ENCODE measurements around the gene ZGPAT. TPM values are rescaled to one million over a fixed set of nuclear protein-coding genes. Genes with fewer than 3 reads are reported as not detected.

Gene ZGPAT
- total and polyA plus RNA-seq, 2 of the 13 experiments (the other 11 are each of a cell fraction or from before 2014, with no cell fraction given), result 23.0 to 41.9 TPM

DNA sequence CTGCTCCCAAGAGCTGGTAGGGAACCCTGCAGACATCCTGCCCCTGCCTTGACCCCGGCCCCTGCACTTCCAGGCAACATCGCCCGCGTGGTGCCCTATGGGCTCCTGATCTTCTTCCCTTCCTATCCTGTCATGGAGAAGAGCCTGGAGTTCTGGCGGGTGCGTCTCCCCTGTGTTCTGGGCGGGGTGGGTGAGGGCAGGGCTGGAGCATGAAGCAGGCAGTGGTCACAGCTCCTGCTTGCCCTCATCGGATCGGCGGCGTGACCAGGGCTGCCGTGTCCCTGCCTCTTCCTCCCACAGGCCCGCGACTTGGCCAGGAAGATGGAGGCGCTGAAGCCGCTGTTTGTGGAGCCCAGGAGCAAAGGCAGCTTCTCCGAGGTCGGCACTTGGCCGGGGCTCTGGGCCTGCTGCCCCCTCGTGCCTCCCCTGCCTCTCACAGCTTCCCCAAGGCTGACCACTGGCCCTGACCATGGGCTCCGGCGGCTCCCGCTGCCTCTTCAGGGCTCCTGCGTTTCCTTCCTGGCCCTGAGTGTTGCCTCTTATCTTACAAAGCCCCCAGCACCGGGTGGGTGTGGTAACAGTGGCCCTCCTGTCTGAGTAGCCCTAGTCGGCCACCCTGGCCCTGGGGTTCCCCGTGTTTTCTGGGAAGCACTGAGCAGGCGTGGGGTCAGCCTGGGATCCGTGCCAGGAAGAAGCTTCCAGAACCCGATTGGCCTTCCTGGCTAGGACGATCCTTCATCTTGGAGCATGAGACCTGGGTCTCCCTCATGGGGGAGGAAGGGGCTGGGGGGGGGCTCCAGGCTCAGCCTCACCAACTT lies 19.4 kb upstream of the ZGPAT start (continued):
- TF ChIP-seq, protein P1, sequence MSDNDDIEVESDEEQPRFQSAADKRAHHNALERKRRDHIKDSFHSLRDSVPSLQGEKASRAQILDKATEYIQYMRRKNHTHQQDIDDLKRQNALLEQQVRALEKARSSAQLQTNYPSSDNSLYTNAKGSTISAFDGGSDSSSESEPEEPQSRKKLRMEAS (IDR thresholded peaks at IDR 0.05), result no peak
- TF ChIP-seq ZSCAN30 (CRISPR knock-in tag; IDR thresholded peaks at IDR 0.05) (no peak), ZNF224 (CRISPR knock-in tag; IDR thresholded peaks at IDR 0.05) (no peak), PCBP2 (optimal IDR thresholded peaks at IDR 0.05; ENCODE audit: low read depth, low read length, poor library complexity, severe bottlenecking) (no peak)
- TF ChIP-seq, protein P2, sequence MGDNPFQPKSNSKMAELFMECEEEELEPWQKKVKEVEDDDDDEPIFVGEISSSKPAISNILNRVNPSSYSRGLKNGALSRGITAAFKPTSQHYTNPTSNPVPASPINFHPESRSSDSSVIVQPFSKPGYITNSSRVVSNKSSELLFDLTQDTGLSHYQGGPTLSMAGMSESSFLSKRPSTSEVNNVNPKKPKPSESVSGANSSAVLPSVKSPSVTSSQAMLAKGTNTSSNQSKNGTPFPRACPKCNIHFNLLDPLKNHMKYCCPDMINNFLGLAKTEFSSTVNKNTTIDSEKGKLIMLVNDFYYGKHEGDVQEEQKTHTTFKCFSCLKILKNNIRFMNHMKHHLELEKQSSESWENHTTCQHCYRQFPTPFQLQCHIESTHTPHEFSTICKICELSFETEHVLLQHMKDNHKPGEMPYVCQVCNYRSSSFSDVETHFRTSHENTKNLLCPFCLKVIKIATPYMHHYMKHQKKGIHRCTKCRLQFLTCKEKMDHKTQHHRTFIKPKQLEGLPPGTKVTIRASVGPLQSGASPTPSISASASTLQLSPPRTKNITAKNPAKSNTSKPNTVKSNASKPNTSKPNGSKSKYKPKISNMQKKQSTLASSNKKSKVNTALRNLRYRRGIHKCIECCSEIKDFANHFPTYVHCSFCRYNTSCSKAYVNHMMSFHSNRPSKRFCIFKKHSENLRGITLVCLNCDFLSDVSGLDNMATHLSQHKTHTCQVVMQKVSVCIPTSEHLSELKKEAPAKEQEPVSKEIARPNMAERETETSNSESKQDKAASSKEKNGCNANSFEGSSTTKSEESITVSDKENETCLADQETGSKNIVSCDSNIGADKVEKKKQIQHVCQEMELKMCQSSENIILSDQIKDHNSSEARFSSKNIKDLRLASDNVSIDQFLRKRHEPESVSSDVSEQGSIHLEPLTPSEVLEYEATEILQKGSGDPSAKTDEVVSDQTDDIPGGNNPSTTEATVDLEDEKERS (CRISPR knock-in tag; IDR thresholded peaks at IDR 0.05), result no peak
- TF ChIP-seq, protein P3, sequence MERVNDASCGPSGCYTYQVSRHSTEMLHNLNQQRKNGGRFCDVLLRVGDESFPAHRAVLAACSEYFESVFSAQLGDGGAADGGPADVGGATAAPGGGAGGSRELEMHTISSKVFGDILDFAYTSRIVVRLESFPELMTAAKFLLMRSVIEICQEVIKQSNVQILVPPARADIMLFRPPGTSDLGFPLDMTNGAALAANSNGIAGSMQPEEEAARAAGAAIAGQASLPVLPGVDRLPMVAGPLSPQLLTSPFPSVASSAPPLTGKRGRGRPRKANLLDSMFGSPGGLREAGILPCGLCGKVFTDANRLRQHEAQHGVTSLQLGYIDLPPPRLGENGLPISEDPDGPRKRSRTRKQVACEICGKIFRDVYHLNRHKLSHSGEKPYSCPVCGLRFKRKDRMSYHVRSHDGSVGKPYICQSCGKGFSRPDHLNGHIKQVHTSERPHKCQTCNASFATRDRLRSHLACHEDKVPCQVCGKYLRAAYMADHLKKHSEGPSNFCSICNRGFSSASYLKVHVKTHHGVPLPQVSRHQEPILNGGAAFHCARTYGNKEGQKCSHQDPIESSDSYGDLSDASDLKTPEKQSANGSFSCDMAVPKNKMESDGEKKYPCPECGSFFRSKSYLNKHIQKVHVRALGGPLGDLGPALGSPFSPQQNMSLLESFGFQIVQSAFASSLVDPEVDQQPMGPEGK (CRISPR knock-in tag; IDR thresholded peaks at IDR 0.05), result no peak
